Esophagus muscularis mucosa (tissue), 4 donors: ENCODE results near the gene DRP2. TPM values are rescaled to one million over a fixed set of nuclear protein-coding genes. Genes with fewer than 3 reads are reported as not detected.

ENCODE experiments used
- DNase-seq: peaks from one replicate; pipeline ENCODE4 v3.0.0-alpha.2; 2017; ENCODE audit errors: extremely low spot score
- H3K27ac ChIP-seq, 4 donors: fragments of 200-600 bp; sonication (generic); replicated peaks in 1 of 4; 1 replicate in 3 of 4; 2 replicates in 1 of 4; pipeline ENCODE4 v1.5.1; 2016 to 2019; ENCODE audit warnings: mild to moderate bottlenecking in 1 of 4
- H3K27me3 ChIP-seq, 4 donors: fragments of 200-600 bp; sonication (generic); one replicate each; pipeline versions ENCODE4 v1.5.1 to v1.6.0; 2016 to 2019
- H3K36me3 ChIP-seq, 4 donors: fragments of 200-600 bp; sonication (generic); one replicate each; pipeline ENCODE4 v1.5.1; 2016 to 2019
- H3K4me1 ChIP-seq, 4 donors: fragments of 200-600 bp; sonication (generic); one replicate each; pipeline ENCODE4 v1.5.1; 2016 to 2019
- H3K4me3 ChIP-seq, 4 donors: fragments of 200-600 bp; sonication (generic); 1 replicate in 2 of 4; 2 replicates in 2 of 4; pipeline ENCODE4 v1.5.1; 2016 to 2019; ENCODE audit warnings: mild to moderate bottlenecking in 4 of 4, moderate library complexity in 1 of 4
- H3K9me3 ChIP-seq, 4 donors: fragments of 200-600 bp; sonication (generic); 1 replicate in 3 of 4; 2 replicates in 1 of 4; pipeline ENCODE4 v1.5.1; 2016 to 2019
- EP300 ChIP-seq: sonication (generic); formaldehyde crosslinking; IDR thresholded peaks from one replicate; pipeline ENCODE4 v1.6.1; 2017; ENCODE audit warnings: antibody characterized with exemption
- POLR2A ChIP-seq: fragments of 450-650 bp; IDR thresholded peaks from one replicate; pipeline ENCODE4 v1.6.1; 2017; ENCODE audit warnings: antibody characterized with exemption, moderate library complexity, mild to moderate bottlenecking, low read depth
- POLR2AphosphoS5 ChIP-seq, 2 donors: sonication (generic); formaldehyde crosslinking; IDR thresholded peaks; one replicate each; pipeline ENCODE4 v1.6.1; 2017; ENCODE audit warnings: antibody characterized with exemption in 2 of 2
- WGBS: methylation state at CpG from one replicate; pipeline ENCODE4 v1.1.5; 2018; 5-methylcytosine and 5-hydroxymethylcytosine counted together
- intact Hi-C: fragments of 100-400 bp; cut with DNase I; formaldehyde crosslinking; loops from one replicate; pipeline ENCODE4 v1.15.1; 2023
- total RNA-seq, 4 donors: library from RNA; depleted of rRNA; stranded (reverse); fragments of >200 nt; gene quantifications; one replicate each; pipeline versions ENCODE4 v1.1.0 to v1.2.1, GENCODE V29; 2016
- TF ChIP-seq, protein P1 (sequence below), 3 experiments: fragments of 200-600 bp in 2 of 3; fragments of 450-650 bp in 1 of 3; sonication (generic) in 2 of 3; IDR thresholded peaks; one replicate each; pipeline ENCODE4 v1.5.1; 2017 to 2019; ENCODE audit warnings: antibody characterized with exemption in 3 of 3, mild to moderate bottlenecking in 2 of 3, moderate library complexity in 1 of 3

The DRP2 gene
- total RNA-seq, 4 donors from 2014 or later: 0.42 to 0.97 (median 0.65) TPM

GRCh38 chrX:101219864-101220346 lies 319 bp downstream of the DRP2 start:
- Histone ChIP-seq H3K27ac (no peak overlapping the region), H3K4me1 (no peaks in the 10 kb centered on the region), H3K27me3 (no peaks in the 10 kb centered on the region), H3K4me3 (no peak overlapping the region), H3K36me3 (no peaks in the 10 kb centered on the region), H3K9me3 (no peaks in the 10 kb centered on the region)
- intact Hi-C loops: no loop called here
- DNase-seq: no peak
- TF ChIP-seq EP300 (no peak), POLR2A (no peak), POLR2AphosphoS5 (IDR thresholded peaks at IDR 0.05) (no peak)
- TF ChIP-seq, protein P1, sequence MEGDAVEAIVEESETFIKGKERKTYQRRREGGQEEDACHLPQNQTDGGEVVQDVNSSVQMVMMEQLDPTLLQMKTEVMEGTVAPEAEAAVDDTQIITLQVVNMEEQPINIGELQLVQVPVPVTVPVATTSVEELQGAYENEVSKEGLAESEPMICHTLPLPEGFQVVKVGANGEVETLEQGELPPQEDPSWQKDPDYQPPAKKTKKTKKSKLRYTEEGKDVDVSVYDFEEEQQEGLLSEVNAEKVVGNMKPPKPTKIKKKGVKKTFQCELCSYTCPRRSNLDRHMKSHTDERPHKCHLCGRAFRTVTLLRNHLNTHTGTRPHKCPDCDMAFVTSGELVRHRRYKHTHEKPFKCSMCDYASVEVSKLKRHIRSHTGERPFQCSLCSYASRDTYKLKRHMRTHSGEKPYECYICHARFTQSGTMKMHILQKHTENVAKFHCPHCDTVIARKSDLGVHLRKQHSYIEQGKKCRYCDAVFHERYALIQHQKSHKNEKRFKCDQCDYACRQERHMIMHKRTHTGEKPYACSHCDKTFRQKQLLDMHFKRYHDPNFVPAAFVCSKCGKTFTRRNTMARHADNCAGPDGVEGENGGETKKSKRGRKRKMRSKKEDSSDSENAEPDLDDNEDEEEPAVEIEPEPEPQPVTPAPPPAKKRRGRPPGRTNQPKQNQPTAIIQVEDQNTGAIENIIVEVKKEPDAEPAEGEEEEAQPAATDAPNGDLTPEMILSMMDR (IDR thresholded peaks at IDR 0.05): no peak
- WGBS: 55% methylated on average over 11 of the region's 12 CpGs

- 59% methylated on average over 4 of the region's 4 CpGs for WGBS
These were observed 1.2 kb downstream of the DRP2 start for GRCh38 chrX:101220662-101221260.

DNA sequence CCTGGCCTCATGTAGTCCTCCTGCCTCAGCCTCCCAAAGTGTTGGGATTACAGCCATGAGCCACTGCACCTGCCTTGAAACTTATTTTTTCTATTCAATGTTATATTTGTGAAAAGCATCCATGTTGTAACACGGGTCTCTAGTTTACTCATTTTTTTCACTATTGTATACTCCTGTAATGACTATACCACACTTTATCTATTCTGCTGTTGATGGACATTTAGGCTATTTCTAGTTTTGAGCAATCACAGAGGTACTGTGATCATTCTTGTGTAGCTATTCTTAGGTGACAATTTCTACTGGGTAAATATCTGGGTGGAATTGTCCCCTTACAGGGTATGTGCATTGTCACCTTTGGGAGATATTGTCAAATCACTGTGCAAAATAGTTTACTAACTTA lies 3.6 kb downstream of the DRP2 start:
- WGBS: 56% methylated on average over 1 of the region's 1 CpG
- H3K9me3 ChIP-seq: no peaks in the 10 kb centered on the region
- no peak for DNase-seq
- no peak for TF ChIP-seq EP300
- no peak for TF ChIP-seq POLR2AphosphoS5 (IDR thresholded peaks at IDR 0.05)
- TF ChIP-seq POLR2A: no peak
- TF ChIP-seq, protein P1 (IDR thresholded peaks at IDR 0.05): no peak
- no peaks in the 10 kb centered on the region for H3K27me3 ChIP-seq
- H3K4me3 ChIP-seq: no peak overlapping the region
- intact Hi-C loops: no loop called here
- H3K36me3 ChIP-seq: no peaks in the 10 kb centered on the region
- H3K4me1 ChIP-seq: no peaks in the 10 kb centered on the region
- no peak overlapping the region for H3K27ac ChIP-seq

More at GRCh38 chrX:101220662-101221260, 1.2 kb downstream of the DRP2 start:
- H3K36me3 ChIP-seq: no peaks in the 10 kb centered on the region
- H3K4me1 ChIP-seq: no peaks in the 10 kb centered on the region
- intact Hi-C loops: no loop called here
- DNase-seq: no peak
- TF ChIP-seq POLR2AphosphoS5 (IDR thresholded peaks at IDR 0.05) (no peak), EP300 (no peak), POLR2A (no peak)
- TF ChIP-seq, protein P1 (IDR thresholded peaks at IDR 0.05): no peak
- no peak overlapping the region for H3K27ac ChIP-seq
- no peaks in the 10 kb centered on the region for H3K27me3 ChIP-seq
- no peak overlapping the region for H3K4me3 ChIP-seq
- no peaks in the 10 kb centered on the region for H3K9me3 ChIP-seq

GRCh38 chrX:101229170-101229569 lies 9.6 kb downstream of the DRP2 start:
- Histone ChIP-seq H3K36me3 (no peaks in the 10 kb centered on the region), H3K9me3 (no peaks in the 10 kb centered on the region), H3K4me3 (no peak overlapping the region), H3K27me3 (no peaks in the 10 kb centered on the region), H3K4me1 (no peaks in the 10 kb centered on the region), H3K27ac (no peak overlapping the region)
- DNase-seq: no peak
- 92% methylated on average over 1 of the region's 1 CpG for WGBS
- intact Hi-C loops: no loop called here
- TF ChIP-seq POLR2A: no peak
- TF ChIP-seq EP300: no peak
- TF ChIP-seq POLR2AphosphoS5 (IDR thresholded peaks at IDR 0.05): no peak
- TF ChIP-seq, protein P1 (IDR thresholded peaks at IDR 0.05): no peak

GRCh38 chrX:101230636-101231035 lies 11.1 kb downstream of the DRP2 start:
- H3K27ac ChIP-seq: no peak overlapping the region
- TF ChIP-seq, protein P1 (IDR thresholded peaks at IDR 0.05): no peak
- TF ChIP-seq POLR2AphosphoS5 (IDR thresholded peaks at IDR 0.05): no peak
- TF ChIP-seq EP300: no peak
- no peak for TF ChIP-seq POLR2A
- no peaks in the 10 kb centered on the region for H3K36me3 ChIP-seq
- no peak overlapping the region for H3K4me3 ChIP-seq
- no peak for DNase-seq
- H3K9me3 ChIP-seq: no peaks in the 10 kb centered on the region
- no peaks in the 10 kb centered on the region for H3K27me3 ChIP-seq
- 82% methylated on average over 2 of the region's 2 CpGs for WGBS
- intact Hi-C loops: no loop called here
- no peaks in the 10 kb centered on the region for H3K4me1 ChIP-seq
